Stimulated activated naive CD8-positive, alpha-beta T cell treated with anti-CD3 and anti-CD28 coated beads, Interleukin-15, amount 100 ng/mL, for 72 hours (primary cell): ENCODE results near the gene ALK.

Experiments
- ATAC-seq: fragments of 150-1000 bp; cut with Tn5 transposase; 2 replicates; pipeline ENCODE4 v1.10.0; 2021; ENCODE audit warnings: mild to moderate bottlenecking, moderate library complexity
- DNase-seq, 2 donors: peaks; one replicate each; pipeline ENCODE4 v3.0.0; 2021 to 2022
- H3K27ac Mint-ChIP-seq, 2 donors: one replicate each; pipeline ENCODE4 v1.8.0; 2022; ENCODE audit warnings: mild to moderate bottlenecking in 2 of 2, mixed read lengths in 2 of 2, moderate library complexity in 2 of 2
- H3K27me3 Mint-ChIP-seq: one replicate; pipeline ENCODE4 v1.8.0; 2022; ENCODE audit warnings: mixed read lengths
- H3K4me1 Mint-ChIP-seq: one replicate; pipeline ENCODE4 v1.8.0; 2022; ENCODE audit warnings: mild to moderate bottlenecking, mixed read lengths
- H3K4me3 Mint-ChIP-seq, 2 donors: one replicate each; pipeline ENCODE4 v1.8.0; 2022; ENCODE audit warnings: mild to moderate bottlenecking in 2 of 2, mixed read lengths in 2 of 2, moderate library complexity in 1 of 2
- H3K9me3 Mint-ChIP-seq, 2 donors: one replicate each; pipeline ENCODE4 v1.8.0; 2022; ENCODE audit warnings: mixed read lengths in 2 of 2

ALK gene

DNA sequence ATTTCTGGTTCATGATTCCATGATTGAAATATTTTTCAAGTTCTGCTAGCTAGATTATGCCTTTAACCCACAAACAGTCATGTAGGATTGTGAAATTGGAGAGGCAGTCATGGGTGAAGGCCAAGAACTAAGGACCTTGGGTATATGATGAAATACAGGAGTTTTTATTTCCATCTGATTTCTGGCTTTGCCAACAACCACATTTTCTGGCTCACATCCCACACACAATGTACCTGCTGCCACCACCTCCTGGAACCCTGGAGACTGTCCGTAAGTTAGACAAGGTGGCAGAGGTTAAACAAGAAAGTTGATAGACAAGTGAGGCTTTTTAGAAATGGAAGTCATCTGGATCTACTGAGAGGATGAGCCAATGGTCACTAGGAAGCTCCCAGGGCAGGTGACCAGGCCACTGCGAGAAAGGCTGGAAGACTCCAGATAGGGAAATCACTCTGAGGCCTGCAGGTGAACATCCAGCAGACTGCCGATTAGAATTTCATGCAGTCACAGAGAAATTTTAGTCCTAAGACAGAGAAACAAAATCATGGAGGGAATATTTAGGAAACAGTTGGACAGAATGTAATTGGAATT is 402.0 kb downstream of the ALK start:
- no peak overlapping the region for H3K4me3 Mint-ChIP-seq
- peaks cover 9 to 12% of the 10 kb centered on the region in 2 donors for H3K9me3 Mint-ChIP-seq
- no peaks in the 10 kb centered on the region for H3K4me1 Mint-ChIP-seq
- no peak for DNase-seq
- ATAC-seq = no peak
- no peak overlapping the region for H3K27ac Mint-ChIP-seq
- peaks cover 15% of the 10 kb centered on the region for H3K27me3 Mint-ChIP-seq

DNA sequence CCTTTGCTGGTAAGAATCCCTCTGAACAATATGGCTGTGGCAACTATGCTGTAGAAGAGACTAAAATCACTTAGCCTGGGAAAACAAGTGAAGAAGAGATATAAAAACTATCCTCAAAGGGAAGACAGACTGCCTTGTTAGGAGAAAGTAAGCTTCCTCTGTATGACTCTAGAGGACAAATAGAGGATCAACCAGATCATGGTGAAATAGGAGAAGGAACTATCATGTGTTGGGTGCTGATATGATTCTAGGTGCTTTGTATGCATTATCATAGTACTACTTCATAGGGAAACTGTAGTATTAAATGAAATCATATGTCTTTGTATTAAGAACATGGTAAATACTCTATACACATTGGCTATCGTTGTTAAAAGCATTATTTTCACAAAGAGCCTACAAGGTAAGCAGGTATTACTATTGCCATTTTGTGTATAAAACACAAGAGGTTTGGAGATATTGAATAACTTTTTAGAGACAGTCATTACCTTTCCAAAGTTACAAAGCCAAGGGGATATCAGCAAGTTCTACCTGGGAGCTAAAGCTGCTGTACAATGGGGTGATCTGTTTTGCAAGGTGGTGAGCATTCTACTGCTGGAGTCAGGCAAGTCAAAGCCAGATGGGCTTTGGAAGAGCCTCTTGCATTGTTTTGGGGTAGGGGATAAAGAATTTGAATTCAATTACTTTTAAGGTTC is 402.6 kb downstream of the ALK start:
- DNase-seq (no peak), ATAC-seq (no peak)
- Mint-ChIP-seq H3K27me3 (peaks cover 17% of the 10 kb centered on the region), H3K27ac (no peak overlapping the region), H3K4me3 (no peak overlapping the region), H3K9me3 (peaks cover 11 to 13% of the 10 kb centered on the region in 2 donors), H3K4me1 (no peaks in the 10 kb centered on the region)

DNA sequence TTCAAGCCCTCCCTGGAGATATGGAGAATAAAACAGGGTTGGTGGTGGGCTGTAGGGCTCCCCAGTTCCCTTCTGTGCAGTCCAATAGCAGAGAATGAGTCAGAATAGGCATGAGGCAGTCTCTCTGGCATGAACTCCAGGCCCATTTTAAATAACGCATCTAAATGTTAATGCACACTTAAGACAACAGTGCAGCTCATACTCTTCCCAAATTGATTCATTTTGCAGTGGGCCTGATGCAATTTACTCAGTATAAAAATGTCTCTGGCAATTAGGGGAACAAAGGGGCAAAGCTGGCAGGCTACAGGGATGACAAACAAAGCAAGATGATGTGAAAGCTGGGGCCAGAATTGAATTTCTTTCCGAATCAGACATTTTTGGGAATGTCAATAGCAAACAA is 403.4 kb downstream of the ALK start:
- Mint-ChIP-seq H3K9me3 (peaks cover 11 to 13% of the 10 kb centered on the region in 2 donors), H3K4me3 (no peak overlapping the region), H3K27me3 (peaks cover 17% of the 10 kb centered on the region), H3K4me1 (no peaks in the 10 kb centered on the region), H3K27ac (no peak overlapping the region)
- ATAC-seq (no peak), DNase-seq (no peak)

DNA sequence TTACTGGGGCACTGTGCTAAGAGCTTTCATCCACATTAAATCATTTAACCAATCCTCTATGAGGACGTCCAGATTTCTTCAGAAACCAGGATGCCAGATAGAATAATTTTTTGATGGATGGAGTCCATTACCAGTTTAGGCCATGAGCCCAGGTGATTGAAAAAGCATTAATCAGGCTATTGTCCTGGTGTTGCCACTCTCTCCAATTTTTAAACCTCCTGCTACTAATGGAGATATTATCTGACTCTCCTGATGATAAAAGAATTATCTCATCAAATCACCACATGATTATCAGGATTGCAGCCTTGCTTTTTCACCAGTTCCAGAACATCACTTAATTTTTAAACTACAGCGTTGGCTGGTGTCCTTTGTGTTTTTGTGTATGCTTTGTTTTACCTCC is 404.0 kb downstream of the ALK start:
- Mint-ChIP-seq H3K4me3 (no peak overlapping the region), H3K4me1 (no peaks in the 10 kb centered on the region), H3K27me3 (peaks cover 12% of the 10 kb centered on the region)

DNA sequence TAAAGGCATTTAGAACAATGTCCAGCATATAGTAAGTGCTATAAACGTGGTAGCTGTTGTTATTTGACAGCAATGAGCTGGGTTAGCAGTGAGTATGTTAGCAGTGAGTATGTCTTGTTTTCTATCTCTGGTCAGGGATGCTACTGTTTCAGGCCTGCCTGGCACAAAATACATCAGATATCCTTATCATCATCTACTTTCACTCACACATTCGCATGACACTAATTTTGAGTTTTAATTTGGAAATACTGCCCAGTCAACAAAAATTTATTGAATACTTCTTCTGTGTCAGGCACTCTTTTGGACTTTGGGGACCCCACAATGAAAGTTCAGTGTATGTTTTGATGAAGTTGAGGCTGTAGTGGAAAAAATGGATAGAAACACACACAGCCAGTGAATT is 404.6 kb downstream of the ALK start:
- peaks cover 11 to 13% of the 10 kb centered on the region in 2 donors for H3K9me3 Mint-ChIP-seq
- no peak for DNase-seq
- peaks cover 8% of the 10 kb centered on the region for H3K27me3 Mint-ChIP-seq
- no peak overlapping the region for H3K4me3 Mint-ChIP-seq
- no peak overlapping the region for H3K27ac Mint-ChIP-seq
- ATAC-seq = no peak
- no peaks in the 10 kb centered on the region for H3K4me1 Mint-ChIP-seq

More for the DNA sequence above, 404.0 kb downstream of the ALK start:
- no peak overlapping the region for H3K27ac Mint-ChIP-seq
- ATAC-seq = no peak
- DNase-seq = no peak
- H3K9me3 Mint-ChIP-seq = peaks cover 11 to 13% of the 10 kb centered on the region in 2 donors

DNA sequence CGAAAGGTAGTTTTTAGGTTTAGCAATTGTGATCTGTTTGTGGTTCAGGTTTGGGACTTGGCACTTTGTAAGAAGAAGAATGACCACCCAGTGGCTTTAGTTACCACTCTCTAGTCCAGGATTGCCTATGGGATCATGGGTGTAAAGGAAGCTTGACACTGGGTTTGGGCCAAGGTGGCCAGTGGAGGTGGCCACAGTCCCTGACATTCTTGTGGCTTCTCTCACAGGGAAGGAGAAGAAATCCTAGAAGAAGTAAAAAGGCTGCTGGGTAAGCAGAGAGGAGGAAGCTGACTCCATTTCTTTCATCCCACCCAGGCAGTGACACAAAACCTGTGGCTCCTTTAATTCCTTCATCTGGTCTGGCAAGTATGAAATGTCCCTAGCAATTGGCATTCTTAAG is 411.5 kb downstream of the ALK start:
- peaks cover 14 to 17% of the 10 kb centered on the region in 2 donors for H3K9me3 Mint-ChIP-seq
- ATAC-seq = no peak

DNA sequence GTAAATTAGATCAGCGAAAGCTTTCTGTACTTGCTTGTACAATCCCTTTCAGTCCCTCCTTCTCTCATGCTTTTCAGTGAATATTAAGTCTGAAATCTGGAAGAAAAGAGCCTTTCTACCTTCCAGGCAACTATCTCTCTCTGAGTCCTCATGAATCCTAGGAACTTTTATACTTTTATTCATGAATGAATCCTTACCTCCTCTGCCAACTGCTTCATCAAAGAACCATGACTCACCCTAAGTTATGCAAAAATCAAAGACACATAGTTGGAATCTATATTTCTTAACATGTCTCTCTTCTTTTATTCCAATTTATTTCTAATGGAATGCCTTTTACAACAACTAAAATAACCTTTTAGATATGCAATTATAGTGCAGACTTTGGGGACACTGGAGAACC is 412.0 kb downstream of the ALK start:
- no peak for ATAC-seq
- no peak overlapping the region for H3K27ac Mint-ChIP-seq
- no peaks in the 10 kb centered on the region for H3K4me1 Mint-ChIP-seq
- peaks cover 9% of the 10 kb centered on the region for H3K27me3 Mint-ChIP-seq
- no peak overlapping the region for H3K4me3 Mint-ChIP-seq
- DNase-seq = no peak
- peaks cover 12 to 14% of the 10 kb centered on the region in 2 donors for H3K9me3 Mint-ChIP-seq

More for the DNA sequence above, 411.5 kb downstream of the ALK start:
- H3K27me3 Mint-ChIP-seq = peaks cover 9% of the 10 kb centered on the region
- H3K27ac Mint-ChIP-seq = no peak overlapping the region
- no peak overlapping the region for H3K4me3 Mint-ChIP-seq
- no peaks in the 10 kb centered on the region for H3K4me1 Mint-ChIP-seq
- DNase-seq = no peak

DNA sequence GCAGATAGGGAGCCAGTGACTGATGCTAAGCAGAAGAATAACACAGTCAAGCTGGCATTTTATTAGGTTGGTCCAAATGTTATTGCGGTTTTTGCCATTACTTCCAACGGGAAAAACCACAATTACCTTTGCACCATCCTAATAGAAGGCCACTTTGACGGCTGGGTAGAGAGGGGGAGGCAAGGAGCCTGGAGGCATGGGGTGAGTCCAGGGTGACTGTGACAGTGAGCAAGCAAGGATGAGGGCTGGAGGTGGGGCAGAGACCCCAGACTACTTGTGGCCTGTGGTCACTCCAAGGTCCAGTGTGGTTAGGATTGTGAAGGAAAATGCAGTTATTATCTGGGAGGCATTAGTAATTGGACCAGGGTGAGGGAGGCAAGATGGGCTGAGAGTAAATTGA is 416.6 kb downstream of the ALK start:
- peaks cover 21% of the 10 kb centered on the region for H3K27me3 Mint-ChIP-seq
- no peak for DNase-seq
- no peaks in the 10 kb centered on the region for H3K4me1 Mint-ChIP-seq
- H3K4me3 Mint-ChIP-seq = no peak overlapping the region
- H3K27ac Mint-ChIP-seq = no peak overlapping the region
- ATAC-seq = no peak
- peaks cover 0 to 7% of the 10 kb centered on the region in 2 donors for H3K9me3 Mint-ChIP-seq

DNA sequence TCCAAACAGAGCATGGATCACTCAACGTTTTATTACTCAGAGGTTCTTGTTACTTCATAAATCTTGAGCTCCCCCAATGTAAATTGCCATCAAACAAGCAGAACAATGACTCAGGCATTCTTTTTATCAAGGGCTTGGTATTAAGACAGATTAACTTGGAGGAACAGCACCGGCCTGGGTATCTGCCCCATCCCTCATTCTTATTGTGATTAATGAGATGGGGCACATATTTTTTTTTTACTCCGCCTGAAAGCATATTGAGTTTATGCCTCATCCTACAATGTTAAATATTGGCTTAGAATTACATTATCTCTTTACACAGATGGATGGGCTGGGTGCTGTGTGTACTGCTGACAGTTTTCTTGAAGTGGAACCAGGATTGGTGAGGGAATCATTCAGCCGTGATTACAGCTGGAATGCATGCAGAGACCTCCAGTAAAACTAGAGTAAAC is 418.9 kb downstream of the ALK start:
- DNase-seq (no peak), ATAC-seq (no peak)
- H3K27ac Mint-ChIP-seq = no peak overlapping the region
- no peaks in the 10 kb centered on the region for H3K4me1 Mint-ChIP-seq
- H3K4me3 Mint-ChIP-seq = no peak overlapping the region
- peaks cover 21% of the 10 kb centered on the region for H3K27me3 Mint-ChIP-seq
- H3K9me3 Mint-ChIP-seq = peaks cover 0 to 7% of the 10 kb centered on the region in 2 donors

DNA sequence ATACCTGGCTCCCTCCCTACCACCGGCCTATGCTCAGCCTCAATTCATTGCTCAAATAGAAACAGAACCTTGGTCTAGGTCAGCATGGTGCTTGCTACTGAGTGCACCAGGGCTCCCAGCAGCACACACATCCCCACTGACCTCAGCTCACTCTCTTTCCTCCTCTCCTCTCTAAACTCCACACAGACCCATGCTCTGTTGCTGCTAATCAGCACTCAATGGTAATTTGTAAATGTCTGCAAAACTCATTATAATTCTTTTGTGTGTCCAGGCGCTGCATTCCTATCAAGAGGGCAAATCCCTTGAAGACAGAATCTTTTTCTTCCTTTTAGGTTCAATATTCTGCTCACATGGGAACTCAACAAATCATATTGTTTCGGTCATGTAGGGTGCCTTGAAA is 424.0 kb downstream of the ALK start:
- Mint-ChIP-seq H3K27me3 (no peaks in the 10 kb centered on the region), H3K9me3 (no peaks in the 10 kb centered on the region), H3K4me3 (no peak overlapping the region), H3K27ac (peak overlapping the region in 1 of 2 donors; percentile 4), H3K4me1 (no peaks in the 10 kb centered on the region)
- DNase-seq (no peak), ATAC-seq (no peak)

DNA sequence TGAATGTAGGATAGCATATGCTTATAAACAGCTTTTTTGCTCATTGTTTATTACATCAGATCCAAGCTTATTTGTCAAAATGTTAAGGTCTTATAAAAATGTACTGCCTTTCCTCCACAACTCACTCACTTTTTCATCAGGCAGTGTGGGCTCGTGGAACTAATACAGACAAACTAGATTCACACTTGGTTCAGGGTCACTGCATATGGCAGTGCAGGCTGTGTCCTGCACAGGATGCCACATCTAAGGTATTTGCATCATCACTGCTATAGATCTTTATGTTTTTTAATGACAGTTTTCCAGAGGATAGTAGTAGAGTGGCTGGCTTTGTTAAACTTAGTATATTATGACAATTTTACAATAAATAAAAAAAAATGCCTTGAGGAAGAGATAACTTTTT is 425.2 kb downstream of the ALK start:
- H3K4me3 Mint-ChIP-seq = no peak overlapping the region
- H3K4me1 Mint-ChIP-seq = no peaks in the 10 kb centered on the region
- no peak overlapping the region for H3K27ac Mint-ChIP-seq
- ATAC-seq = no peak
- H3K9me3 Mint-ChIP-seq = no peaks in the 10 kb centered on the region
- no peaks in the 10 kb centered on the region for H3K27me3 Mint-ChIP-seq
- no peak for DNase-seq

DNA sequence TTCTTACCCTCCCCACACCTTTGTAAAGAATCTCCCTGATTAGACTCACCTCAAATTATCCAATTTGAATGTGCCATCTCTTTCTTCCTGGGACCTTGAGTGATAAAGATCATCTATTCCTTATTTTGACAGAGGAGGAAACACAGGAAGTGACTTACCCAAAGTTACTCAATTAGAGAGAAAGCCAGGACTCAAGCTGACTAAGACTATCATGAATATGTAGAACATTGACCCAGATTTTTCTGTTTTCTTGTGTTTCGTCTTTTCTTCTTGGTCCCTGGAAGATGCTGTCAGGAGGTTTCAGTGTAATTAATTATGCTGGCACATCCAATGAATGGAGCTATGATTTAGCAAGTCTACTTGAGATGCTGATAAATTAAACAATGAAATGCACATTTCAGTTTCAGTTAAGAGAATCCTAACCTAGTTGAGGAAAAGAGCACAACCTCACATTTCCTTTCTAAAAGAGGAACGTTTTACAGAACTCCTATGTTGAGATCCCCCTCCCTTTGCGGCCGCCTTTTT is 425.8 kb downstream of the ALK start:
- H3K27ac Mint-ChIP-seq = no peak overlapping the region
- H3K27me3 Mint-ChIP-seq = no peaks in the 10 kb centered on the region
- no peak overlapping the region for H3K4me3 Mint-ChIP-seq
- DNase-seq (no peak), ATAC-seq (no peak)
- no peaks in the 10 kb centered on the region for H3K4me1 Mint-ChIP-seq
- H3K9me3 Mint-ChIP-seq = no peaks in the 10 kb centered on the region

DNA sequence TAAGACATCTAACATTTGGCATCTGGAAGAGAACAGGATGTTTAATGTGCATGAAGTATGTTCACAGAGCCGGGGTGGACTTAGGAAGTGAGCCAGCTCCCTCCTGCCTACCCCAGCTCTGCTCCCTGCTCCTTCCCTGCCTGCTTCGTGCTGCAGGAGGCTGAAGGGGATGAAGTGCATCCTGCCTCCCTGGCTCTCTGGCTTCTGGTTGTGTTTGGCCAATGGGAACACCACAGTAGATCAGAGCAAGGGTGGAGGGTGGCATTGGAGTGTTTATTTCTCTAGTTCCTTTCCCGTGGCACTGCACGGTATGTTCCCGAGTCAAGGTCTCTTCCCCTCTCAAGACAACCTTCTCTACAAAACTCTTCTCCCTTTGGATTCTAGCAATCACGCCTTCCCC is 426.3 kb downstream of the ALK start:
- DNase-seq (no peak), ATAC-seq (no peak)
- H3K4me1 Mint-ChIP-seq = no peaks in the 10 kb centered on the region
- H3K9me3 Mint-ChIP-seq = no peaks in the 10 kb centered on the region
- no peak overlapping the region for H3K4me3 Mint-ChIP-seq
- no peak overlapping the region for H3K27ac Mint-ChIP-seq
- no peaks in the 10 kb centered on the region for H3K27me3 Mint-ChIP-seq

DNA sequence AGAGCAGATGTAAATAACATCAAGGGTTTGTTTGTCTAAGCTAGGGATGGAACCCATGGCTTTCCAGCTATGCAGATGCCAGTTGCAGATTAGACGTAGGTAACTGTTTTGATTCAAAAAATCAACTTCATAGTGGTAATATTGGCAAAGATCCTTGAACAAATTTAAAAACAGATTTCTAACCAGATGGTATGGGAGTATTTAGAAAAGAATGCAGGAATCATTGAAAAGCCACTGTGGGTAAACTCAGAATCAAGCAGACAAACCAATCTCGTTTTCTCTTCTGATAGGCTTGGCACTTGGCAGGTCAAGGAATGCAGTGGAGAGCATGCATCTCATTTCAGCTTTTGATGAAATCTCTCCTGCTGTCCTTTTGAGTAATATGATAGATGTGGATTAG is 428.7 kb downstream of the ALK start:
- Mint-ChIP-seq H3K27me3 (no peaks in the 10 kb centered on the region), H3K4me1 (no peaks in the 10 kb centered on the region), H3K9me3 (no peaks in the 10 kb centered on the region), H3K4me3 (no peak overlapping the region), H3K27ac (no peak overlapping the region)
- DNase-seq (no peak), ATAC-seq (no peak)

DNA sequence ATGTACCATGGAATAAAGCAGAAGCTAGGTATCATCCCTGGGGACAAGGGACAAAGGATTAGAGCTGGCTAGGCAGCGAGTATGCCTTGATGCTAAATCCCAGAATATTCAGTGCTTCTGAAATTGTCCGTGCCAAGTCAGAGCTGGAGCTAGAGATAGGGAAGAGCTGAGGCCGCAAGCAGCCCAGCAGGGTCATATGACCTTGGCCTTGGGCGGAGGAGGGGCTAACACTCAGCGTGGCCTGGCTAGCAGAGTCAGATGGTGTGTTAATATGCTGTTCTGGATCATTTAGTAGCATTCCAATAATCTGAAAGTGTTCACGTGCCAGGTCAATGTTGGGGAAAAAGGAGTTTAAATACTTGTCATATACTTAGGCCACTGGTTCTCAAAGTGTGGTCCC is 431.3 kb downstream of the ALK start:
- no peak overlapping the region for H3K4me3 Mint-ChIP-seq
- H3K27me3 Mint-ChIP-seq = peaks cover 14% of the 10 kb centered on the region
- H3K4me1 Mint-ChIP-seq = no peaks in the 10 kb centered on the region
- DNase-seq = no peak
- H3K9me3 Mint-ChIP-seq = peaks cover 0 to 2% of the 10 kb centered on the region in 2 donors
- no peak for ATAC-seq
- H3K27ac Mint-ChIP-seq = no peak overlapping the region

DNA sequence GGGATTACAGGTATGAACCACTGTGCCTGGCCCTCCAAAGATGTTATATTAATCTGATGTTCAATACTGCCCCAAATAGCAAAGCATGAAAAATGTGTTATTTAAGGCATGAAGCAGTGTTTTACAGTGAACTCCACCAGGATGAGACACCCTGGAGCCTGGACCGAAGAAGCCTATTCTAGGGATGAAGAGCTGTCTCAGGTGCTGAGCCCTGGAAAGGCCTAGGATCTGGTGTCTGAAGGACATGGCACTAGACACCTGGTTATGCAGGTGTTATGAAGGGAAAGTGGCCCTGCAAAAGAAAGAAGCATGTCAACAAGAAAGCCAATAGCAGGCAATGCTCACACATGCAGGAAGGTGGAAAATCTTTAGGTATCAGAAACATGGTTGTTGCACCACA is 431.8 kb downstream of the ALK start:
- ATAC-seq = no peak
- Mint-ChIP-seq H3K4me1 (no peaks in the 10 kb centered on the region), H3K27ac (no peak overlapping the region), H3K27me3 (peaks cover 14% of the 10 kb centered on the region), H3K9me3 (peaks cover 0 to 4% of the 10 kb centered on the region in 2 donors), H3K4me3 (no peak overlapping the region)
- no peak for DNase-seq
